IPS-20b (cell line): Measurements from ENCODE around the gene PCSK7.
"Not testable (repeated sequence)": the region's sequence is repeated elsewhere in the genome, so short reads cannot be mapped to it uniquely, and the experiment has no call there.

Experiments
- H3K27ac ChIP-seq: one replicate; pipeline ENCODE4 v1.5.1; 2013; ENCODE audit warnings: low read length
- H3K27me3 ChIP-seq: 2 replicates; pipeline ENCODE4 v1.6.1; 2013; ENCODE audit warnings: mild to moderate bottlenecking, low read length, inconsistent platforms; ENCODE audit not compliant: insufficient read depth
- H3K36me3 ChIP-seq: 2 replicates; pipeline ENCODE4 v1.6.1; 2013; ENCODE audit warnings: low read depth, mild to moderate bottlenecking, inconsistent platforms, low read length, moderate library complexity; ENCODE audit not compliant: insufficient read depth
- H3K4me1 ChIP-seq: 2 replicates; pipeline ENCODE4 v1.6.1; 2013; ENCODE audit warnings: mild to moderate bottlenecking, control low read depth, inconsistent platforms, low read length, moderate library complexity; ENCODE audit not compliant: insufficient read depth
- H3K4me3 ChIP-seq: 2 replicates; pipeline ENCODE4 v1.5.1; 2013; ENCODE audit warnings: mild to moderate bottlenecking, low read length, inconsistent platforms
- H3K9ac ChIP-seq: 2 replicates; pipeline ENCODE4 v1.6.1; 2013; ENCODE audit warnings: low read depth, mild to moderate bottlenecking, inconsistent platforms, low read length, moderate library complexity
- H3K9me3 ChIP-seq: 2 replicates; pipeline ENCODE4 v1.6.1; 2013; ENCODE audit warnings: mild to moderate bottlenecking, low read depth, low read length, inconsistent platforms; ENCODE audit not compliant: insufficient read depth

The PCSK7 gene

GRCh38 chr11:117219995-117220394 is 11.9 kb downstream of the PCSK7 start:
- Histone ChIP-seq H3K36me3 (peaks cover 66% of the 10 kb centered on the region), H3K4me3 (no peak overlapping the region), H3K9ac (no peak overlapping the region), H3K27me3 (no peaks in the 10 kb centered on the region), H3K4me1 (no peaks in the 10 kb centered on the region), H3K9me3 (no peaks in the 10 kb centered on the region), H3K27ac (no peak overlapping the region)

- no peaks in the 10 kb centered on the region for H3K27me3 ChIP-seq
- H3K4me1 ChIP-seq = no peaks in the 10 kb centered on the region
- peaks cover 66% of the 10 kb centered on the region for H3K36me3 ChIP-seq
- H3K4me3 ChIP-seq = no peak overlapping the region
- H3K27ac ChIP-seq = no peak overlapping the region
- no peak overlapping the region for H3K9ac ChIP-seq
- no peaks in the 10 kb centered on the region for H3K9me3 ChIP-seq
Measured at GRCh38 chr11:117219455-117219854, 12.4 kb downstream of the PCSK7 start.

- Histone ChIP-seq H3K9ac (no peak overlapping the region), H3K36me3 (peaks cover 62% of the 10 kb centered on the region)
Measured at GRCh38 chr11:117219001-117219400, 12.9 kb downstream of the PCSK7 start.

GRCh38 chr11:117218133-117218915 is 13.5 kb downstream of the PCSK7 start:
- peaks cover 59% of the 10 kb centered on the region for H3K36me3 ChIP-seq
- no peaks in the 10 kb centered on the region for H3K9me3 ChIP-seq
- no peak overlapping the region for H3K27ac ChIP-seq
- no peaks in the 10 kb centered on the region for H3K4me1 ChIP-seq
- H3K9ac ChIP-seq = no peak overlapping the region
- H3K4me3 ChIP-seq = no peak overlapping the region
- no peaks in the 10 kb centered on the region for H3K27me3 ChIP-seq

More at GRCh38 chr11:117219001-117219400, 12.9 kb downstream of the PCSK7 start:
- H3K27me3 ChIP-seq = no peaks in the 10 kb centered on the region
- no peak overlapping the region for H3K27ac ChIP-seq
- no peaks in the 10 kb centered on the region for H3K4me1 ChIP-seq
- no peaks in the 10 kb centered on the region for H3K9me3 ChIP-seq
- no peak overlapping the region for H3K4me3 ChIP-seq

GRCh38 chr11:117217141-117218084 is 14.5 kb downstream of the PCSK7 start:
- peaks cover 56% of the 10 kb centered on the region for H3K36me3 ChIP-seq
- no peaks in the 10 kb centered on the region for H3K9me3 ChIP-seq
- no peak overlapping the region for H3K9ac ChIP-seq
- H3K27ac ChIP-seq = no peak overlapping the region
- H3K27me3 ChIP-seq = no peaks in the 10 kb centered on the region
- no peaks in the 10 kb centered on the region for H3K4me1 ChIP-seq
- H3K4me3 ChIP-seq = no peak overlapping the region

- no peaks in the 10 kb centered on the region for H3K27me3 ChIP-seq
- no peaks in the 10 kb centered on the region for H3K4me1 ChIP-seq
- peaks cover 45% of the 10 kb centered on the region for H3K36me3 ChIP-seq
- H3K4me3 ChIP-seq = no peak overlapping the region
- no peak overlapping the region for H3K27ac ChIP-seq
- no peaks in the 10 kb centered on the region for H3K9me3 ChIP-seq
- no peak overlapping the region for H3K9ac ChIP-seq
Measured at GRCh38 chr11:117214404-117215110, 17.3 kb downstream of the PCSK7 start.

- H3K9me3 ChIP-seq = no peaks in the 10 kb centered on the region
- H3K27ac ChIP-seq = no peak overlapping the region
- H3K27me3 ChIP-seq = no peaks in the 10 kb centered on the region
- no peak overlapping the region for H3K4me3 ChIP-seq
- H3K9ac ChIP-seq = no peak overlapping the region
- H3K4me1 ChIP-seq = no peaks in the 10 kb centered on the region
- peaks cover 27% of the 10 kb centered on the region for H3K36me3 ChIP-seq
Measured at GRCh38 chr11:117212697-117213355, 19.0 kb downstream of the PCSK7 start.

GRCh38 chr11:117210620-117211019 is 21.3 kb downstream of the PCSK7 start:
- peaks cover 9% of the 10 kb centered on the region; the same call in 1 of the 2 replicates for H3K36me3 ChIP-seq
- no peaks in the 10 kb centered on the region for H3K4me1 ChIP-seq
- H3K9ac ChIP-seq = no peak overlapping the region
- H3K27ac ChIP-seq = no peak overlapping the region
- H3K27me3 ChIP-seq = no peaks in the 10 kb centered on the region
- H3K9me3 ChIP-seq = no peaks in the 10 kb centered on the region
- no peak overlapping the region for H3K4me3 ChIP-seq

- not testable (repeated sequence) for H3K4me3 ChIP-seq, H3K9me3 ChIP-seq, H3K27me3 ChIP-seq, H3K9ac ChIP-seq, H3K4me1 ChIP-seq, H3K27ac ChIP-seq
- peaks cover 18% of the 10 kb centered on the region for H3K36me3 ChIP-seq
Measured at GRCh38 chr11:117209351-117210125, 22.3 kb downstream of the PCSK7 start.

- H3K4me1 ChIP-seq = not testable (repeated sequence)
Measured at GRCh38 chr11:117208710-117209109, 23.2 kb downstream of the PCSK7 start.

More at GRCh38 chr11:117208710-117209109, 23.2 kb downstream of the PCSK7 start:
- H3K9ac ChIP-seq, H3K9me3 ChIP-seq, H3K4me3 ChIP-seq, H3K27ac ChIP-seq, H3K27me3 ChIP-seq: not testable (repeated sequence)
- peaks cover 26% of the 10 kb centered on the region for H3K36me3 ChIP-seq
